Mucosa of descending colon (tissue), 3 donors: Measurements from ENCODE around the gene B4GALNT3. TPM values are rescaled to one million over a fixed set of nuclear protein-coding genes. Genes with fewer than 3 reads are reported as not detected.

Source experiments
- ATAC-seq: fragments of 200-7000 bp; cut with Tn5 transposase; one replicate; pipeline ENCODE4 v1.9.1; 2020; ENCODE audit warnings: mild to moderate bottlenecking, moderate library complexity
- DNase-seq, 3 donors: peaks; one replicate each; pipeline ENCODE4 v3.0.0-alpha.2; 2020
- H3K36me3 ChIP-seq: fragments of 200-600 bp; one replicate; pipeline ENCODE4 v1.8.0; 2021; ENCODE audit warnings: low read depth, mild to moderate bottlenecking
- H3K4me1 ChIP-seq: fragments of 200-600 bp; one replicate; pipeline ENCODE4 v1.8.0; 2021; ENCODE audit warnings: low read depth, mild to moderate bottlenecking
- H3K4me3 ChIP-seq: fragments of 200-600 bp; one replicate; pipeline ENCODE4 v1.8.0; 2021; ENCODE audit warnings: mild to moderate bottlenecking
- H3K9me3 ChIP-seq: fragments of 200-600 bp; one replicate; pipeline ENCODE4 v1.8.0; 2021; ENCODE audit warnings: mild to moderate bottlenecking
- intact Hi-C, 2 donors: fragments of 100-400 bp; cut with DNase I in 1 of 2; cut with micrococcal nuclease in 1 of 2; formaldehyde crosslinking; loops; one replicate each; pipeline versions ENCODE4 v1.11.0 to v1.11.1; 2022; cut with DNase I, micrococcal nuclease
- total RNA-seq, 3 donors: library from RNA; stranded (reverse); fragmentation: NEBNext Ultra II Directional in 2 of 3; extraction: Animal tissue kit (Norgen Biotek cat#: 25700) in 2 of 3; gene quantifications; one replicate each; pipeline versions ENCODE4 v1.2.1 to v1.2.4, GENCODE V29; 2021 to 2023
- TF ChIP-seq, protein P1 (sequence below): fragments of 200-600 bp; IDR thresholded peaks from one replicate; pipeline ENCODE4 v1.8.0; 2022; ENCODE audit warnings: antibody characterized with exemption, mild to moderate bottlenecking
- donor health status: DM: no; HTN: no; CAD: no; lungs with moderate emphysema.
- donor health status: DM: no; HTN: no; CAD: no.
- donor health status: DM: no; HTN: yes; CAD: no.

Gene B4GALNT3
- total RNA-seq, 3 donors from 2014 or later, result 62.9 to 134 (median 94.9) TPM

DNA sequence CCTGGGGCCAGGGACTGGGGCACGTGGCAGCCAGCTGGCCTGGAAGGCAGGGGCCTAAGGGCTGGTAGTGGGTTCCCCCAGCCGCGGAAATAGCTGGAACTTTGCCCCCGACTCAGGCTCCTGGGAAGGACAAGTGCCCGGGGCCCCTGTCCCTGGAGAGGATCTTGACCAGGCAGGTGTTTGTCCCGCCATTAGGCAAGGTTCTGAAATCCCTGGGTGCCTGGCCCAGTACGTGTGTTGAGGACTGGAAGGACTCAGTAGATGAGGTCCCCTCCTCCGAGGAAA lies 94.2 kb downstream of the B4GALNT3 start:
- intact Hi-C loops, result no loop called here
- Histone ChIP-seq H3K9me3 (no peaks in the 10 kb centered on the region), H3K4me1 (no peaks in the 10 kb centered on the region), H3K36me3 (no peaks in the 10 kb centered on the region), H3K4me3 (no peak overlapping the region)
- ATAC-seq (no peak), DNase-seq (peak in 1 of 3 donors; percentile 21)
- TF ChIP-seq, protein P1, sequence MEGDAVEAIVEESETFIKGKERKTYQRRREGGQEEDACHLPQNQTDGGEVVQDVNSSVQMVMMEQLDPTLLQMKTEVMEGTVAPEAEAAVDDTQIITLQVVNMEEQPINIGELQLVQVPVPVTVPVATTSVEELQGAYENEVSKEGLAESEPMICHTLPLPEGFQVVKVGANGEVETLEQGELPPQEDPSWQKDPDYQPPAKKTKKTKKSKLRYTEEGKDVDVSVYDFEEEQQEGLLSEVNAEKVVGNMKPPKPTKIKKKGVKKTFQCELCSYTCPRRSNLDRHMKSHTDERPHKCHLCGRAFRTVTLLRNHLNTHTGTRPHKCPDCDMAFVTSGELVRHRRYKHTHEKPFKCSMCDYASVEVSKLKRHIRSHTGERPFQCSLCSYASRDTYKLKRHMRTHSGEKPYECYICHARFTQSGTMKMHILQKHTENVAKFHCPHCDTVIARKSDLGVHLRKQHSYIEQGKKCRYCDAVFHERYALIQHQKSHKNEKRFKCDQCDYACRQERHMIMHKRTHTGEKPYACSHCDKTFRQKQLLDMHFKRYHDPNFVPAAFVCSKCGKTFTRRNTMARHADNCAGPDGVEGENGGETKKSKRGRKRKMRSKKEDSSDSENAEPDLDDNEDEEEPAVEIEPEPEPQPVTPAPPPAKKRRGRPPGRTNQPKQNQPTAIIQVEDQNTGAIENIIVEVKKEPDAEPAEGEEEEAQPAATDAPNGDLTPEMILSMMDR, result no peak

- intact Hi-C loops, result no loop called here
These were observed 96.8 kb downstream of the B4GALNT3 start for GRCh38 chr12:556498-556897.

GRCh38 chr12:558580-558979 lies 98.8 kb downstream of the B4GALNT3 start:
- no peaks in the 10 kb centered on the region for H3K36me3 ChIP-seq
- intact Hi-C loops, result no loop called here
- DNase-seq (no peak), ATAC-seq (no peak)
- no peaks in the 10 kb centered on the region for H3K4me1 ChIP-seq
- H3K9me3 ChIP-seq, result no peaks in the 10 kb centered on the region
- TF ChIP-seq, protein P1, result no peak
- H3K4me3 ChIP-seq, result no peak overlapping the region

More at GRCh38 chr12:556498-556897, 96.8 kb downstream of the B4GALNT3 start:
- Histone ChIP-seq H3K36me3 (no peaks in the 10 kb centered on the region), H3K4me3 (no peak overlapping the region), H3K9me3 (no peaks in the 10 kb centered on the region), H3K4me1 (no peaks in the 10 kb centered on the region)
- TF ChIP-seq, protein P1, result no peak
- no peak for ATAC-seq
- peak in 1 of 3 donors; percentile 40 for DNase-seq

GRCh38 chr12:559208-559905 lies 99.6 kb downstream of the B4GALNT3 start:
- TF ChIP-seq, protein P1, result no peak
- DNase-seq (peak in 2 of 3 donors; percentile 10 to 40), ATAC-seq (no peak)
- Histone ChIP-seq H3K4me1 (no peaks in the 10 kb centered on the region), H3K4me3 (no peak overlapping the region), H3K36me3 (no peaks in the 10 kb centered on the region), H3K9me3 (no peaks in the 10 kb centered on the region)
- intact Hi-C loops, result no loop called here

DNA sequence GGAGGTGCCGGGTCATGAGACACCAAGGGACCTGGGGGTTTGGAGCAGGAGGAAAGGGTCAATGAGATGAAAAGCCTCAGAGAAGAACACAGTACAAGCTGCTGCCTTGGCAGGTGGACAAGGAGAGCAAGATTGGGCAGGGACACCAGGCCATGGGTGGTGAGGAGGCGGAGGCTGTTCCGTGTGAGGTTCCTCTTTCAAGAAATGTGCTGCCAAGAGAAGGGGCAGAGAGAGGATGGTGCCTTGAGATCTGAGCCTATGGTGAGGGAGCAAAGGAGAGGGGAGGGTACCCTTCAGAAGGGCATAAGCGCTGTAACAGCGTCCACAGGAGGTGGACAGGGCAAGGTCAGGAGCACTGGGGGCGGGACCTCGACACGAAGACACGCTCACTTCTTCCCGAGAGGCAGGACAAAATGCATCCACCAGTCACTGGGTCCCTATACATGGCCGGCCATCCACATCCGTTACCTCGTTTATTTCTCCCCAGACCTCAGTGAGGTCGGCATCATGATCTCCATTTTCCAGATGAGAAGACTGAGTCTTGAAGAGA lies 100.2 kb downstream of the B4GALNT3 start:
- no peaks in the 10 kb centered on the region for H3K4me1 ChIP-seq
- H3K4me3 ChIP-seq, result no peak overlapping the region
- TF ChIP-seq, protein P1, result no peak
- ATAC-seq, result no peak
- peak in 1 of 3 donors; percentile 15 for DNase-seq
- H3K36me3 ChIP-seq, result no peaks in the 10 kb centered on the region
- no peaks in the 10 kb centered on the region for H3K9me3 ChIP-seq
- intact Hi-C loops, result no loop called here
